SK-N-MC (cell line): ENCODE results near the gene ARHGEF10L.

Experiments
- EZH2 ChIP-seq: fragments of 200-600 bp; sonication (generic); IDR thresholded peaks from one replicate; pipeline ENCODE4 v1.6.1; 2017; ENCODE audit warnings: antibody characterized with exemption
- POLR2AphosphoS5 ChIP-seq: IDR thresholded peaks from 2 replicates; pipeline ENCODE4 v1.6.1; 2012; ENCODE audit warnings: mild to moderate bottlenecking, low read depth, low read length, borderline replicate concordance

GRCh38 chr1:17551755-17552234, 12.3 kb downstream of the ARHGEF10L start:
- TF ChIP-seq EZH2 (no peak), POLR2AphosphoS5 (no peak)
